ENCODE measurements around the gene TMEM201. TPM values are rescaled to one million over a fixed set of nuclear protein-coding genes. Genes with fewer than 3 reads are reported as not detected.
A peak's percentile ranks its signal among the peaks of the same experiment; 100 is the strongest.

Gene TMEM201
- total and polyA plus RNA-seq, 9 of the 15 experiments (the other 6 are each of a cell fraction or from before 2014, with no cell fraction given), result 0.42 to 51.3 (median 7.4) TPM

DNA sequence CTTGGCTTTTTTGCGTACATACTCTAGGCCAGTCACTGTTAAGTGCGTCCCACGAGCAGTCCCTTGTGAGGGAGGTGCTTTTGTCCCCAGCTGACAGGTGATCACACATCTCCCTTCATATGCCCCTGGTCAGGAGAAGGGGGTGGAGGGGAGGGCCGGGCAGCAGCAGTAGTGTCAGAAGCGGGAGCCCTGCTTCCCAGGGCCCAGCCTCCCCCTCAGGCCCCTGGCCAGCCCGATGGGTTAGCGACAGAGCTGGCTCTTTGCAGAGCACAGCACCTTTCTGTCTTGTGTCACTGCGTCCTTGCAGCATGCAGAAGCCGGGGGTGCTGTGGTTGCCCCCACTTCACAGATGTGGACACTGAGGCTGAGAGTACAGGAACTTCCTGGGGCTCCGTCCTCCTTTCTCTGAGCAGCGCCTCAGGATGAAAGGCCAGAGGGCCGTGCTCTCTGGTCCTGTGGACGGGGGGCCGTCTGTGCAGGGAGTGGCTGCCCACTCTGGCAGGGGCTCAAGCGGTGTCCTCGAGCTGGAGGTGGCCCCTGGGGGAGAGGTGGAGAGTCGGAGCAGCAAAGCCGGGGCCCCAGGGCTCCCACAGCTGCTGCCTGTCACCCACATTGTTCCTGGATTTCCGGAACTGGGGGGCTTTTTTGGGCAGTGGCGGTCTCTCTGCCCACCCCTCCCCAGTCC is 5.9 kb downstream of the TMEM201 start:
- ChIA-PET CTCF (ENCODE audit: low intra/inter-chr PET ratio) (no interaction called here), POLR2A (interaction anchor here (0.6 to 1.2 kb wide), 4 partner anchors 122 to 396 kb away, joined by 3 read pairs; no protein-coding TSS in a partner anchor)
- Histone ChIP-seq H2AFZ (ENCODE audit: low read depth, low read length) (no peak overlapping the region), H3K4me2 (ENCODE audit: insufficient read depth, low read length) (no peak overlapping the region), H4K20me1 (replicated peaks; ENCODE audit: control insufficient read depth, insufficient read depth, low read length) (peaks cover 56% of the 10 kb centered on the region), H3K36me3 (ENCODE audit: control insufficient read depth, insufficient read depth, low read length) (peaks cover 65% of the 10 kb centered on the region; the same call in 2 of the 3 replicates), H3K4me1 (replicated peaks in 1 of 2; ENCODE audit: control insufficient read depth in 2 of 2, insufficient read depth in 2 of 2, low read length in 2 of 2) (peaks cover 30 to 77% of the 10 kb centered on the region in 2 experiments), H3K9me3 (replicated peaks; ENCODE audit: control insufficient read depth, insufficient read depth, low read depth, low read length) (no peaks in the 10 kb centered on the region), H3K27ac (ENCODE audit: extremely low read depth, low read depth, low read length) (no peak overlapping the region), H3K79me2 (ENCODE audit: control insufficient read depth, insufficient read depth, low read length) (peaks cover 62% of the 10 kb centered on the region), H3K27me3 (ENCODE audit: control insufficient read depth in 2 of 2, insufficient read depth in 2 of 2, low read length in 2 of 2) (no peaks in the 10 kb centered on the region), H3K4me3 (no peak overlapping the region), H3K9ac (ENCODE audit: insufficient read depth in 1 of 2, low read depth in 2 of 2, low read length in 2 of 2) (peak overlapping the region in 1 of 2 experiments; percentile 71; a peak in 1 of 4 replicates), H3K9me1 (ENCODE audit: control insufficient read depth, insufficient read depth, low read length) (peaks cover 27% of the 10 kb centered on the region)
- FAIRE-seq (no peak), DNase-seq (ENCODE audit: extremely low read depth in 1 of 4, low spot score in 3 of 4) (no peak), ATAC-seq (no peak)
- in situ Hi-C loops (cut with MboI) (no loop called here), intact Hi-C loops (cut with micrococcal nuclease) (no loop called here)
- TF ChIP-seq BCOR (IDR thresholded peaks at IDR 0.05) (0 out of 2 replicates have a peak, but pooled peaks have one; percentile 14), PTBP1 (IDR thresholded peaks at IDR 0.05; ENCODE audit: low read depth, low read length) (no peak), TEAD2 (tag; IDR thresholded peaks at IDR 0.05) (no peak)
- 85% methylated on average over 19 of the region's 20 CpGs for WGBS (ENCODE audit: insufficient coverage, low coverage, missing lambda C conversion rate)
- BruUV-seq (replicated peaks), result no TSS peak

DNA sequence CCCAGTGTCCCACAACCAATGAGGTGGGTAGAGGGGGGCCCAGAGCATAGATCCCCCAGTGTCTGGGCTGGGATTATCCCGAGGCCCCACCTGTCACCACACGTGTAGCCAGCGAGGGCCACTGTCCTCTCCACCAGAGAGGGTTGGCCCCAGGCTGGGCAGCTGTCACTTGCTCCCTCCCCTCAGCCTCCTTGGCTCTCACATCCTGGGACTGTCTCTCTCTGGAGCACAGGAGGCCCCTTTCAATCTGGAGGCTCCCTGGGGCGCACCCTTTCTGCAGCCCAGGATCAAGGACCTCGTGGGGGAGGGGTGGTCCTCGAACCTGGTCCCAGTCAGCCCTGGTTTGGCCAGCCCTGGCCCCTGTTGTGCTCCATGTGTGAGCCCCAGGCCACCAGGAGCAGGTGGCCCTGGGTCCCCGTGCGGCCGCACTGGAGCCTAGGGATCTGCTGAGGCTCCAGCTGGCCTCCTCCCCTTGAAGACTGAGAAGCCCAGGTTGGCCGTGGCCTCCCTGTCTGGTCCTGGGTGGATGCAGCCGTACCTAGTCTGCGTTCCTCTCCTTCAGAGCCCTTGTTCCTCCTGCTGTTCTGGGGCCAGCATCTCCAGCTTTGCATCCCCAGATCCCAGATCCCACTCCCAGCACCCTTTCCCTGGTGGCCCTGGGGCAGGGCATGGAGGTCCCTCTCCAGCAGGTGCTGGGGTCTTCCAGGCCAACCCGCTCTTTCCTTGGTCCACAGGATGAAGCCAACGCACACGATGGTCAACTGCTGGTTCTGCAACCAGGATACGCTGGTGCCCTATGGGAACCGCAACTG is 6.7 kb downstream of the TMEM201 start:
- Histone ChIP-seq H3K4me1 (replicated peaks in 1 of 2; ENCODE audit: control insufficient read depth in 2 of 2, insufficient read depth in 2 of 2, low read length in 2 of 2) (peaks cover 22 to 69% of the 10 kb centered on the region in 2 experiments), H3K27ac (ENCODE audit: extremely low read depth, low read depth, low read length) (no peak overlapping the region), H2AFZ (ENCODE audit: low read depth, low read length) (no peak overlapping the region), H3K4me3 (no peak overlapping the region), H3K36me3 (ENCODE audit: control insufficient read depth, insufficient read depth, low read length) (peaks cover 70% of the 10 kb centered on the region; the same call in 2 of the 3 replicates), H3K9me3 (replicated peaks; ENCODE audit: control insufficient read depth, insufficient read depth, low read depth, low read length) (no peaks in the 10 kb centered on the region), H3K79me2 (ENCODE audit: control insufficient read depth, insufficient read depth, low read length) (peaks cover 55% of the 10 kb centered on the region), H4K20me1 (replicated peaks; ENCODE audit: control insufficient read depth, insufficient read depth, low read length) (peaks cover 49% of the 10 kb centered on the region), H3K9ac (ENCODE audit: insufficient read depth in 1 of 2, low read depth in 2 of 2, low read length in 2 of 2) (peak overlapping the region in 1 of 2 experiments; percentile 71; a peak in 1 of 4 replicates), H3K4me2 (ENCODE audit: insufficient read depth, low read length) (no peak overlapping the region), H3K9me1 (ENCODE audit: control insufficient read depth, insufficient read depth, low read length) (peaks cover 19% of the 10 kb centered on the region), H3K27me3 (ENCODE audit: control insufficient read depth in 2 of 2, insufficient read depth in 2 of 2, low read length in 2 of 2) (no peaks in the 10 kb centered on the region)
- intact Hi-C loops (cut with micrococcal nuclease), result no loop called here
- BruUV-seq (replicated peaks), result no TSS peak
- in situ Hi-C loops (cut with MboI), result no loop called here
- ChIA-PET CTCF (ENCODE audit: low intra/inter-chr PET ratio) (no interaction called here), POLR2A (interaction anchor here (0.5 to 1.2 kb wide), 5 partner anchors 20 to 396 kb away, joined by 3 read pairs; no protein-coding TSS in a partner anchor)
- no peak for FAIRE-seq
- no peak for DNase-seq (ENCODE audit: extremely low read depth in 1 of 4, low spot score in 3 of 4)
- 85% methylated on average over 17 of the region's 17 CpGs for WGBS (ENCODE audit: insufficient coverage, low coverage, missing lambda C conversion rate)
- no peak for ATAC-seq
- TF ChIP-seq NCOA1 (IDR thresholded peaks at IDR 0.05; ENCODE audit: low read depth) (no peak), ZNF57 (CRISPR knock-in tag; IDR thresholded peaks at IDR 0.05) (no peak), AFF4 (CRISPR knock-in tag; IDR thresholded peaks at IDR 0.05) (no peak), ZNF134 (CRISPR knock-in tag; conservative IDR thresholded peaks at IDR 0.05) (no peak), DPF2 (IDR thresholded peaks at IDR 0.05) (no peak)
- TF ChIP-seq, protein P1, sequence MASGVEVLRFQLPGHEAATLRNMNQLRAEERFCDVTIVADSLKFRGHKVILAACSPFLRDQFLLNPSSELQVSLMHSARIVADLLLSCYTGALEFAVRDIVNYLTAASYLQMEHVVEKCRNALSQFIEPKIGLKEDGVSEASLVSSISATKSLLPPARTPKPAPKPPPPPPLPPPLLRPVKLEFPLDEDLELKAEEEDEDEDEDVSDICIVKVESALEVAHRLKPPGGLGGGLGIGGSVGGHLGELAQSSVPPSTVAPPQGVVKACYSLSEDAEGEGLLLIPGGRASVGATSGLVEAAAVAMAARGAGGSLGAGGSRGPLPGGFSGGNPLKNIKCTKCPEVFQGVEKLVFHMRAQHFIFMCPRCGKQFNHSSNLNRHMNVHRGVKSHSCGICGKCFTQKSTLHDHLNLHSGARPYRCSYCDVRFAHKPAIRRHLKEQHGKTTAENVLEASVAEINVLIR (CRISPR knock-in tag; IDR thresholded peaks at IDR 0.05), result no peak

Data from K562 (cell line).